GM12878 (cell line): Measurements from ENCODE around the gene HPSE2. TPM values are rescaled to one million over a fixed set of nuclear protein-coding genes. Genes with fewer than 3 reads are reported as not detected.

Experiments used
- ATAC-seq: fragments of 200-7000 bp; cut with Tn5 transposase; 3 replicates; pipeline ENCODE4 v1.9.1; 2020; ENCODE audit warnings: mild to moderate bottlenecking, moderate library complexity
- BruUV-seq: library from RNA; stranded (reverse); fragments of 400-500 nt; replicated peaks from 2 replicates; lab custom pipeline; 2021; lab: Mats Ljungman, UMichigan
- CTCF ChIA-PET: fragments of 300-600 bp; sonication (Branson Sonifier 250); formaldehyde crosslinking; extraction: SDS; loops from one replicate; lab custom pipeline; 2021; ENCODE audit warnings: inconsistent platforms; lab: Yijun Ruan, JAX
- POLR2A ChIA-PET: fragments of 350-600 bp; formaldehyde crosslinking; extraction: SDS; loops from one replicate; lab custom pipeline; 2021; ENCODE audit warnings: inconsistent platforms; lab: Charles Lee
- RAD21 ChIA-PET: fragments of 300-600 bp; sonication (Branson Sonifier 250); formaldehyde crosslinking; loops from one replicate; lab custom pipeline; 2023; ENCODE audit warnings: antibody characterized with exemption; ENCODE audit not compliant: unreplicated experiment; lab: Charles Lee
- SMC1A ChIA-PET: fragments of 300-600 bp; sonication (Branson Sonifier 250); formaldehyde crosslinking; loops from one replicate; lab custom pipeline; 2023; ENCODE audit not compliant: unreplicated experiment, uncharacterized antibody; lab: Charles Lee
- DNase-seq: peaks from one replicate; pipeline ENCODE4 v3.0.0-alpha.2; 2011; ENCODE audit warnings: low read depth, low spot score
- FAIRE-seq: peaks from 3 replicates; lab custom pipeline; 2011; peaks lifted over from hg19 to GRCh38; lab: Jason Lieb, UNC
- H2AFZ ChIP-seq: 2 replicates; pipeline ENCODE4 v1.6.0; 2011; ENCODE audit warnings: low read depth, low read length, control low read depth; ENCODE audit not compliant: control insufficient read depth
- H3K27ac ChIP-seq: 2 replicates; pipeline ENCODE4 v1.5.1; 2011; ENCODE audit warnings: control low read depth; ENCODE audit not compliant: control insufficient read depth, insufficient read depth
- H3K27me3 ChIP-seq, 2 experiments: replicated peaks in 1 of 2; 2 replicates each; pipeline versions ENCODE4 v1.6.0 to v1.6.1; 2011; ENCODE audit warnings: low read length in 1 of 2; ENCODE audit not compliant: control insufficient read depth in 2 of 2, insufficient read depth in 2 of 2
- H3K36me3 ChIP-seq, 2 experiments: 2 replicates each; pipeline ENCODE4 v1.5.1; 2011; ENCODE audit warnings: low read length in 1 of 2; ENCODE audit not compliant: control insufficient read depth in 2 of 2, insufficient read depth in 2 of 2
- H3K4me1 ChIP-seq: 2 replicates; pipeline ENCODE4 v1.6.1; 2011; ENCODE audit warnings: mild to moderate bottlenecking, low read length, moderate library complexity, mixed read lengths; ENCODE audit not compliant: control insufficient read depth, insufficient read depth
- H3K4me2 ChIP-seq: 2 replicates; pipeline ENCODE4 v1.6.0; 2011; ENCODE audit warnings: control low read depth; ENCODE audit not compliant: control insufficient read depth, insufficient read depth
- H3K4me3 ChIP-seq: fragments of 200-600 bp; sonication (generic); 2 replicates; pipeline ENCODE4 v1.5.1; 2016
- H3K79me2 ChIP-seq: 2 replicates; pipeline ENCODE4 v1.6.0; 2011; ENCODE audit warnings: low read length; ENCODE audit not compliant: control insufficient read depth, insufficient read depth
- H3K9ac ChIP-seq: 2 replicates; pipeline ENCODE4 v1.8.0; 2011; ENCODE audit warnings: low read length, control low read depth, mixed read lengths; ENCODE audit not compliant: control insufficient read depth, insufficient read depth
- H3K9me3 ChIP-seq: replicated peaks from 3 replicates; pipeline ENCODE4 v1.5.1; 2011; ENCODE audit warnings: mild to moderate bottlenecking, low read length; ENCODE audit not compliant: control insufficient read depth, insufficient read depth
- H4K20me1 ChIP-seq: 2 replicates; pipeline ENCODE4 v1.6.0; 2011; ENCODE audit not compliant: control insufficient read depth, insufficient read depth
- CTCF ChIP-seq, 3 experiments: IDR thresholded peaks in 2 of 3; conservative IDR thresholded peaks in 1 of 3; 2 replicates each; pipeline ENCODE4 v1.5.1; 2011; ENCODE audit warnings: low read depth in 3 of 3, low read length in 3 of 3, mild to moderate bottlenecking in 3 of 3, control low read depth in 2 of 3, moderate library complexity in 2 of 3, inconsistent platforms in 1 of 3, mixed read lengths in 1 of 3; ENCODE audit not compliant: control insufficient read depth in 2 of 3, insufficient read depth in 1 of 3; ENCODE audit errors: extremely low read depth in 1 of 3
- JUND ChIP-seq: IDR thresholded peaks from 2 replicates; pipeline ENCODE4 v1.6.1; 2012; ENCODE audit warnings: low read depth, mild to moderate bottlenecking, low read length, improper control_type of control experiment, moderate library complexity
- LARP7 ChIP-seq: fragments of 450-650 bp; IDR thresholded peaks from 2 replicates; pipeline ENCODE4 v1.6.1; 2017; ENCODE audit warnings: mild to moderate bottlenecking
- MAX ChIP-seq: IDR thresholded peaks from 2 replicates; pipeline ENCODE4 v1.6.1; 2012; ENCODE audit warnings: low read depth, low read length, improper control_type of control experiment
- MLLT1 ChIP-seq: fragments of 450-650 bp; IDR thresholded peaks from 2 replicates; pipeline ENCODE4 v1.6.1; 2016; ENCODE audit warnings: mild to moderate bottlenecking
- NFYA ChIP-seq: IDR thresholded peaks from 2 replicates; pipeline ENCODE4 v1.6.1; 2011; ENCODE audit warnings: low read depth, mild to moderate bottlenecking, low read length, improper control_type of control experiment, borderline replicate concordance
- NR2C1 ChIP-seq: fragments of 450-650 bp; IDR thresholded peaks from 2 replicates; pipeline ENCODE4 v1.6.1; 2017; ENCODE audit warnings: antibody characterized with exemption, mild to moderate bottlenecking, moderate library complexity
- PBX3 ChIP-seq: IDR thresholded peaks from 2 replicates; pipeline ENCODE4 v1.6.1; 2011; ENCODE audit warnings: mild to moderate bottlenecking, low read depth, low read length, moderate library complexity; ENCODE audit not compliant: insufficient replicate concordance
- RAD21 ChIP-seq: IDR thresholded peaks from 2 replicates; pipeline ENCODE4 v1.6.1; 2011; ENCODE audit warnings: mild to moderate bottlenecking, low read depth, low read length, moderate library complexity; ENCODE audit not compliant: insufficient read depth
- RELA ChIP-seq: fragments of 450-650 bp; IDR thresholded peaks from 2 replicates; pipeline ENCODE4 v1.8.0; 2014; ENCODE audit warnings: borderline replicate concordance; ENCODE audit not compliant: partially characterized antibody
- SMC3 ChIP-seq: IDR thresholded peaks from 2 replicates; pipeline ENCODE4 v1.6.1; 2011; ENCODE audit warnings: low read length, improper control_type of control experiment, borderline replicate concordance
- SRF ChIP-seq, 2 experiments: IDR thresholded peaks; 2 replicates each; pipeline ENCODE4 v1.6.1; 2011; ENCODE audit warnings: low read depth in 2 of 2, low read length in 2 of 2, mild to moderate bottlenecking in 1 of 2, moderate library complexity in 1 of 2
- WGBS: methylation state at CpG from one replicate; pipeline ENCODE4 v1.1.6; 2016; ENCODE audit warnings: low lambda C conversion rate; ENCODE audit not compliant: insufficient replicate concordance, insufficient coverage; ENCODE audit errors: missing lambda C conversion rate; 5-methylcytosine and 5-hydroxymethylcytosine counted together
- in situ Hi-C: fragments of 300-500 bp; cut with MboI; formaldehyde crosslinking; loops from 9 replicates; pipeline ENCODE4 v1.14.3; 2018; ENCODE audit warnings: mixed read lengths
- intact Hi-C: fragments of 100-400 bp; cut with micrococcal nuclease; formaldehyde crosslinking; loops from one replicate; pipeline ENCODE4 v1.14.2; 2022; ENCODE audit not compliant: unreplicated experiment
- polyA plus RNA-seq, 11 experiments: library from polyadenylated mRNA; depleted of rRNA in 4 of 11; unstranded in 6 of 11; stranded (reverse) in 5 of 11; fragments of >200 nt; fragmentation: Nextera tagmentation in 4 of 11; fragmentation: Illumina TruSeq in 1 of 11; extraction: Ambion mirVana in 4 of 11; extraction: Trizol in 1 of 11; gene quantifications; 1 replicate in 1 of 11; 2 replicates in 10 of 11; pipeline versions ENCODE4 v1.2.1 to v1.2.3, GENCODE V29; 2011 to 2016; ENCODE audit warnings: inconsistent platforms in 2 of 11, missing spikeins in 2 of 11, low read depth in 1 of 11
- total RNA-seq, 4 experiments: library from RNA; depleted of rRNA in 3 of 4; stranded (reverse); fragments of >200 nt in 3 of 4; fragmentation: Illumina TruSeq in 1 of 4; extraction: Trizol in 1 of 4; gene quantifications; 2 replicates each; pipeline versions ENCODE4 v1.2.1 to v1.2.3, GENCODE V29; 2013 to 2021

HPSE2 gene
- total and polyA plus RNA-seq, 10 of the 15 experiments (the other 5 are each of a cell fraction or from before 2014, with no cell fraction given): 0.06 TPM; not detected in 9

GRCh38 chr10:98748298-98748697 is 487.4 kb downstream of the HPSE2 start (continued):
- TF ChIP-seq PBX3 (no peak), MLLT1 (no peak), LARP7 (no peak), SRF (IDR thresholded peaks at IDR 0.05; ENCODE audit: low read depth in 2 of 2, low read length in 2 of 2) (no peak), NFYA (no peak), RELA (no peak), SMC3 (peak; percentile 51; the same call in 1 of the 2 replicates), MAX (no peak), JUND (no peak)

GRCh38 chr10:98745645-98746044 is 490.0 kb downstream of the HPSE2 start:
- WGBS: 20% methylated on average over 2 of the region's 2 CpGs
- Histone ChIP-seq H4K20me1 (no peaks in the 10 kb centered on the region), H3K27me3 (no peaks in the 10 kb centered on the region), H2AFZ (no peak overlapping the region), H3K4me1 (no peaks in the 10 kb centered on the region), H3K9me3 (no peaks in the 10 kb centered on the region), H3K27ac (no peak overlapping the region), H3K4me3 (no peak overlapping the region), H3K9ac (no peak overlapping the region), H3K4me2 (no peak overlapping the region), H3K79me2 (no peaks in the 10 kb centered on the region), H3K36me3 (no peaks in the 10 kb centered on the region)
- ChIA-PET RAD21 (no interaction called here), CTCF (interaction anchor here (1.0 kb wide), 1 partner anchor 334 kb away, joined by 4 read pairs; no protein-coding TSS in a partner anchor), POLR2A (no interaction called here), SMC1A (no interaction called here)
- no peak for ATAC-seq
- TF ChIP-seq RAD21 (0 out of 2 replicates have a peak, but pooled peaks have one; percentile 16), CTCF (IDR thresholded peaks at IDR 0.05 in 2 of 3, conservative IDR thresholded peaks at IDR 0.05 in 1 of 3; ENCODE audit: control insufficient read depth in 2 of 3, extremely low read depth in 1 of 3, insufficient read depth in 1 of 3, low read depth in 3 of 3, low read length in 3 of 3) (peak; percentile 12 to 17 (median 15); a peak in 1 of 6 replicates), NR2C1 (no peak)
- BruUV-seq: no TSS peak
- in situ Hi-C loops (loop anchor here (10.0 kb wide), 1 partner anchor 499 kb away; no protein-coding TSS in a partner anchor), intact Hi-C loops (loop anchor here (5.0 to 10.0 kb wide), 4 partner anchors 278 to 499 kb away; no protein-coding TSS in a partner anchor)
- FAIRE-seq: no peak
- no peak for DNase-seq
